ENCODE data around the gene TNS1.

The TNS1 gene

GRCh38 chr2:217979151-217979811, 23.5 kb downstream of the TNS1 start:
- DNase-seq, result no peak

- no peak for DNase-seq
Measured at GRCh38 chr2:217978536-217979150, 24.2 kb downstream of the TNS1 start.

GRCh38 chr2:217977840-217978535, 24.8 kb downstream of the TNS1 start:
- DNase-seq, result no peak

GRCh38 chr2:217976301-217976700, 26.5 kb downstream of the TNS1 start:
- no peak for DNase-seq

GRCh38 chr2:217975626-217976025, 27.2 kb downstream of the TNS1 start:
- DNase-seq, result no peak

- no peak for DNase-seq
Measured at GRCh38 chr2:217974389-217975005, 28.3 kb downstream of the TNS1 start.

GRCh38 chr2:217973008-217973787, 29.6 kb downstream of the TNS1 start:
- no peak for DNase-seq

- peak; percentile 44 for DNase-seq
Measured at GRCh38 chr2:217972490-217972889, 30.3 kb downstream of the TNS1 start.

- DNase-seq, result no peak
Measured at GRCh38 chr2:217972037-217972436, 30.8 kb downstream of the TNS1 start.

GRCh38 chr2:217971166-217971565, 31.6 kb downstream of the TNS1 start:
- no peak for DNase-seq

GRCh38 chr2:217970206-217970605, 32.6 kb downstream of the TNS1 start:
- no peak for DNase-seq

- DNase-seq, result no peak
Measured at GRCh38 chr2:217969588-217969987, 33.2 kb downstream of the TNS1 start.

GRCh38 chr2:217968023-217968422, 34.8 kb downstream of the TNS1 start:
- no peak for DNase-seq

GRCh38 chr2:217966423-217967070, 36.2 kb downstream of the TNS1 start:
- no peak for DNase-seq

- DNase-seq, result no peak
Measured at GRCh38 chr2:217964275-217965161, 38.3 kb downstream of the TNS1 start.

GRCh38 chr2:217960351-217960750, 42.4 kb downstream of the TNS1 start:
- no peak for DNase-seq

GRCh38 chr2:217959723-217960122, 43.1 kb downstream of the TNS1 start:
- no peak for DNase-seq

GRCh38 chr2:217958884-217959225, 43.9 kb downstream of the TNS1 start:
- no peak for DNase-seq

- DNase-seq, result no peak
Measured at GRCh38 chr2:217958206-217958883, 44.5 kb downstream of the TNS1 start.

- DNase-seq, result no peak
Measured at GRCh38 chr2:217956586-217957457, 46.0 kb downstream of the TNS1 start.
